A673 (cell line): ENCODE data around the gene ATG13. TPM values are rescaled to one million over a fixed set of nuclear protein-coding genes. Genes with fewer than 3 reads are reported as not detected.

Experiments
- BruUV-seq: library from RNA; stranded (reverse); fragments of 400-500 nt; replicated peaks from 2 replicates; lab custom pipeline; 2021; lab: Mats Ljungman, UMichigan
- CTCF ChIA-PET: fragments of 300-600 bp; sonication (Branson Sonifier 250); formaldehyde crosslinking; loops from one replicate; lab custom pipeline; 2022; ENCODE audit warnings: antibody characterized with exemption; lab: Charles Lee
- POLR2A ChIA-PET: fragments of 300-600 bp; sonication (Branson Sonifier 250); formaldehyde crosslinking; loops from one replicate; lab custom pipeline; 2022; ENCODE audit warnings: antibody characterized with exemption; ENCODE audit not compliant: low non-redundant PET; lab: Charles Lee
- DNase-seq: peaks from one replicate; pipeline ENCODE4 v3.0.0-alpha.2; 2015; ENCODE audit warnings: low spot score
- H3K27ac ChIP-seq: fragments of 200-600 bp; sonication (generic); 2 replicates; pipeline ENCODE4 v1.5.1; 2016; ENCODE audit warnings: mixed run types, low read depth, mild to moderate bottlenecking, mixed read lengths, antibody characterized with exemption, low read length; ENCODE audit not compliant: poor library complexity, severe bottlenecking
- H3K27me3 ChIP-seq: fragments of 200-600 bp; sonication (generic); replicated peaks from 2 replicates; pipeline ENCODE4 v1.6.1; 2017; ENCODE audit warnings: mixed run types, low read depth, mild to moderate bottlenecking, mixed read lengths, antibody characterized with exemption, low read length; ENCODE audit not compliant: insufficient read depth, poor library complexity
- H3K36me3 ChIP-seq: fragments of 200-600 bp; sonication (generic); 2 replicates; pipeline ENCODE4 v1.6.1; 2016; ENCODE audit warnings: mixed run types, mild to moderate bottlenecking, mixed read lengths, antibody characterized with exemption, low read length; ENCODE audit not compliant: insufficient read depth, poor library complexity, severe bottlenecking
- H3K4me1 ChIP-seq: fragments of 200-600 bp; sonication (generic); 2 replicates; pipeline ENCODE4 v1.6.1; 2017; ENCODE audit warnings: mixed run types, mild to moderate bottlenecking, mixed read lengths, antibody characterized with exemption, low read length; ENCODE audit not compliant: insufficient read depth, poor library complexity, severe bottlenecking
- H3K4me3 ChIP-seq: fragments of 200-600 bp; sonication (generic); 2 replicates; pipeline ENCODE4 v1.5.1; 2016; ENCODE audit warnings: low read depth, mixed run types, mild to moderate bottlenecking, mixed read lengths, low read length; ENCODE audit not compliant: poor library complexity, severe bottlenecking
- H3K9me3 ChIP-seq: fragments of 200-600 bp; sonication (generic); 2 replicates; pipeline ENCODE4 v1.6.1; 2016; ENCODE audit warnings: mixed run types, low read depth, mild to moderate bottlenecking, mixed read lengths, antibody characterized with exemption, low read length; ENCODE audit not compliant: poor library complexity, severe bottlenecking
- EZH2 ChIP-seq: fragments of 200-600 bp; sonication (generic); IDR thresholded peaks from 2 replicates; pipeline ENCODE4 v1.6.1; 2017; ENCODE audit warnings: borderline replicate concordance, low read depth, mild to moderate bottlenecking, mixed read lengths, antibody characterized with exemption, low read length; ENCODE audit not compliant: poor library complexity, severe bottlenecking
- intact Hi-C: fragments of 100-400 bp; cut with micrococcal nuclease; formaldehyde crosslinking; loops from one replicate; pipeline ENCODE4 v1.10.0; 2022; ENCODE audit not compliant: unreplicated experiment
- total RNA-seq: library from RNA; stranded (reverse); gene quantifications from 2 replicates; pipeline ENCODE4 v1.2.3, GENCODE V29; 2021
- TF ChIP-seq, protein P1 (sequence below): fragments of 300-800, 200-600 bp; sonication (generic); conservative IDR thresholded peaks from 2 replicates; pipeline ENCODE4 v1.5.1; 2017; ENCODE audit warnings: low read depth, mild to moderate bottlenecking, antibody characterized with exemption, low read length, moderate library complexity, mixed read lengths

Gene ATG13
- total RNA-seq, 1 experiment from 2014 or later = 155 TPM

DNA sequence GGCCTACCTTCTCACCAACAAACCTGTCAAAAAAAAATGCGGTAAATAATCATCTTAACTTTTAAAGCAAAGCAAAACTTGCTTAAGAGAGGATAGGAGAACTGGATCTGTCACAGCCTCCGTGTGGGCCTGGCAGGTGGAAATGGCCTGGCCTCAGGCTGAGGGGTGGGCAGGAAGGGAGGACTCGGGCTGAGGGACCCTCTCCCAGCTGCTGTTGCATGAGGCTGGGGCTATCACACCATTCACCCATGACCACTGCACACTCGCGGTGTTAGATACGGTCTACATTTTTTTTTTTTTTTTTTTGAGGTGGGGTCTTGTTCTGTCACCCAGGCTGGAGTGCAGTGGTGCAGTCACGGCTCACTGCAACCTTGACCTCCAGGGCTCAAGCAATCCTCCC, 58.6 kb downstream of the ATG13 start:
- no peaks in the 10 kb centered on the region for H3K9me3 ChIP-seq
- POLR2A ChIA-PET = no interaction called here
- intact Hi-C loops = no loop called here
- H3K4me3 ChIP-seq = no peak overlapping the region
- peak overlapping the region; percentile 28 for H3K27ac ChIP-seq
- H3K4me1 ChIP-seq = no peaks in the 10 kb centered on the region
- no peaks in the 10 kb centered on the region for H3K27me3 ChIP-seq
- CTCF ChIA-PET = interaction anchor here (0.6 kb wide), 1 partner anchor 133 kb away, joined by 3 read pairs; no protein-coding TSS in a partner anchor
- BruUV-seq = no TSS peak
- DNase-seq = no peak
- peaks cover 49% of the 10 kb centered on the region for H3K36me3 ChIP-seq
- TF ChIP-seq EZH2 = no peak
- TF ChIP-seq, protein P1, sequence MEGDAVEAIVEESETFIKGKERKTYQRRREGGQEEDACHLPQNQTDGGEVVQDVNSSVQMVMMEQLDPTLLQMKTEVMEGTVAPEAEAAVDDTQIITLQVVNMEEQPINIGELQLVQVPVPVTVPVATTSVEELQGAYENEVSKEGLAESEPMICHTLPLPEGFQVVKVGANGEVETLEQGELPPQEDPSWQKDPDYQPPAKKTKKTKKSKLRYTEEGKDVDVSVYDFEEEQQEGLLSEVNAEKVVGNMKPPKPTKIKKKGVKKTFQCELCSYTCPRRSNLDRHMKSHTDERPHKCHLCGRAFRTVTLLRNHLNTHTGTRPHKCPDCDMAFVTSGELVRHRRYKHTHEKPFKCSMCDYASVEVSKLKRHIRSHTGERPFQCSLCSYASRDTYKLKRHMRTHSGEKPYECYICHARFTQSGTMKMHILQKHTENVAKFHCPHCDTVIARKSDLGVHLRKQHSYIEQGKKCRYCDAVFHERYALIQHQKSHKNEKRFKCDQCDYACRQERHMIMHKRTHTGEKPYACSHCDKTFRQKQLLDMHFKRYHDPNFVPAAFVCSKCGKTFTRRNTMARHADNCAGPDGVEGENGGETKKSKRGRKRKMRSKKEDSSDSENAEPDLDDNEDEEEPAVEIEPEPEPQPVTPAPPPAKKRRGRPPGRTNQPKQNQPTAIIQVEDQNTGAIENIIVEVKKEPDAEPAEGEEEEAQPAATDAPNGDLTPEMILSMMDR = no peak

DNA sequence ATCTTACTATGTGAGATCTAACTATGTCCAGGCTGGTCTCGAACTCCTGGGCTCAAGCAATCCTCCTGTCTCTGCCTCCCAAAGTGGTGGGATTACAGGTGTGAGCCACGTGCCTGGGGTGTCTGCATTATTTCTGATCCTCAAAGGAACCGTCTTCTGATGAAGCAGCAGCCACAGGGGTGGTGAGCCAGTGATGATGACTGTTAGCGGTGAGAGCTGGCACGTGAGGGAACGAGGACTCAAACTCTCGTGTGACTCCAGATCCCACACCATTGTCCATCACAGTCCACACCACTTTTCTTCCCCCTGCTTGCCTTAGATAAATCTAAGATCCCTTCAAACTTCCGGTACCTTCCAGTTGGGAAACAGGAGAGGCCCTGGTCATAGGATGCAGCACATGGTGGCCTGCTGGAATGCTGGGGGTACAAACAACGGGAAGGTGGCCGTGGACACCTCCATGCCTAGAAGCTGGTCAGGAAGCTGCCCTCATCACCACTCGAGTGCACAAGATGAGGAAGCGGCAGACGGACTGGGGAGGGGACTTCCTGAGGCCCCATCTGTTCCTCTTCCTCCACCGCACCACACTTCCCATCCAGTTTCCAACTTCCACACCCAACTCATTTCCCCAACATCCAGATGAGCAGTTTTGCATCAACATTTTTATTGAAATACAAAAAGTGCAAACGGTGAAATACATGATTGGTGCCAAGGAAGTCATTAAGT, 59.2 kb downstream of the ATG13 start:
- no peak for TF ChIP-seq EZH2
- TF ChIP-seq, protein P1 = no peak
- no TSS peak for BruUV-seq
- H3K27me3 ChIP-seq = no peaks in the 10 kb centered on the region
- ChIA-PET CTCF (interaction anchor here (0.6 kb wide), 1 partner anchor 133 kb away, joined by 3 read pairs; no protein-coding TSS in a partner anchor), POLR2A (no interaction called here)
- no peaks in the 10 kb centered on the region for H3K9me3 ChIP-seq
- peak overlapping the region; percentile 12 for H3K27ac ChIP-seq
- H3K36me3 ChIP-seq = peaks cover 49% of the 10 kb centered on the region
- H3K4me3 ChIP-seq = no peak overlapping the region
- no peaks in the 10 kb centered on the region for H3K4me1 ChIP-seq
- DNase-seq = no peak
- intact Hi-C loops = no loop called here

DNA sequence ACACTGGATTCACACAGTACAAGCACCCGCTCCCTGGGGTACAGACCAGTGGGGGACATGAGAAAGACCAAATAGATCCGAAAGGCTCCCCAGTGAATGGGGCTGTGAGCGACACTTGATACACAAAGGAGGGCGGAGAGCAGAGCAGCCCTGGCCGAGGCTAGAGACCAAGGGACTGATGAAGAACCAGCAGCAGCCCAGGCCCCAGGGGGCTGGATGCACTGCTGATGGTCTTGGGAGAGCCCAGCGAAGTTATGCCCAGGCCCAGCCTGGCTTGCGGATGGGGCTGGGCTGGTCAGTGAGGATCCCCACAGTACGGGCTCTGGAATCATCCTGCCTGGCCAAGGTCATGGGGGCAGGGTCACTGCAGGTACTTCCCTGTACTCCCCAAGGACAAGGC, 59.8 kb downstream of the ATG13 start:
- no peak for TF ChIP-seq EZH2
- TF ChIP-seq, protein P1 = no peak
- no peaks in the 10 kb centered on the region for H3K9me3 ChIP-seq
- intact Hi-C loops = no loop called here
- CTCF ChIA-PET = no interaction called here
- no peaks in the 10 kb centered on the region for H3K27me3 ChIP-seq
- DNase-seq = no peak
- no peaks in the 10 kb centered on the region for H3K4me1 ChIP-seq
- BruUV-seq = TSS peak; percentile 71
- H3K27ac ChIP-seq = peak overlapping the region; percentile 12
- H3K36me3 ChIP-seq = peaks cover 46% of the 10 kb centered on the region
- POLR2A ChIA-PET = no interaction called here
- H3K4me3 ChIP-seq = no peak overlapping the region
